ENCODE measurements around the gene C10orf67. TPM values are rescaled to one million over a fixed set of nuclear protein-coding genes. Genes with fewer than 3 reads are reported as not detected.
"Not testable (repeated sequence)": the region's sequence is repeated elsewhere in the genome, so short reads cannot be mapped to it uniquely, and the experiment has no call there.

C10orf67 gene
- total RNA-seq (1 to 10 TPM in 1 of 7 donors, under 1 TPM in 6; 0.13 to 1.0 (median 0.35) TPM), polyA plus RNA-seq (under 1 TPM; 0.08 to 0.25 TPM)
- long read RNA-seq, donor 1, result 0 reads
- long read RNA-seq, donor 2, result 0 reads
- long read RNA-seq, donor 3, result 0 reads

GRCh38 chr10:23344241-23344841 lies at the start of gene C10orf67:
Gene C10orf67 (minus strand): TSS chr10:23344797. CDS start chr10:23344774, 23 bp downstream.
- no peaks in the 10 kb centered on the region for H3K9me3 ChIP-seq

DNA sequence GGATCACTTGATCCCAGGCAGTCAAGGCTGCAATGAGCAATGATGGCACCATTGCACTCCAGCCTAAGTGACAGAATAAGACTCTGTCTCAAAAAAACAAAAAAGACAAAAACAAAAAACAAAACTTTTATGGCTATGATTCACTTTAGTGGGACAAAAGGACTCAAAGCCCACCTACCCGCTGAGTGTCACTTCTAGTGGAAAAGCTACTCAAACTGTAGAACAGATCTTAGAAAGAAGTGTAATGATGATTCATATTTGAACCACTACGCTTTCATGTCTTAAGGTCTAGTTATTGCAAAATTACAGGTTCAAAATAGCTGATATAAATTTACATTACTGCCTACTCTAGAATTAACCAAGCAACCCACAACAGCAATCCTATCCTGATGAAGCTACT lies 47.2 kb upstream of the C10orf67 start:
- intact Hi-C loops (cut with DNase I), result no loop called here
- TF ChIP-seq, protein P1, sequence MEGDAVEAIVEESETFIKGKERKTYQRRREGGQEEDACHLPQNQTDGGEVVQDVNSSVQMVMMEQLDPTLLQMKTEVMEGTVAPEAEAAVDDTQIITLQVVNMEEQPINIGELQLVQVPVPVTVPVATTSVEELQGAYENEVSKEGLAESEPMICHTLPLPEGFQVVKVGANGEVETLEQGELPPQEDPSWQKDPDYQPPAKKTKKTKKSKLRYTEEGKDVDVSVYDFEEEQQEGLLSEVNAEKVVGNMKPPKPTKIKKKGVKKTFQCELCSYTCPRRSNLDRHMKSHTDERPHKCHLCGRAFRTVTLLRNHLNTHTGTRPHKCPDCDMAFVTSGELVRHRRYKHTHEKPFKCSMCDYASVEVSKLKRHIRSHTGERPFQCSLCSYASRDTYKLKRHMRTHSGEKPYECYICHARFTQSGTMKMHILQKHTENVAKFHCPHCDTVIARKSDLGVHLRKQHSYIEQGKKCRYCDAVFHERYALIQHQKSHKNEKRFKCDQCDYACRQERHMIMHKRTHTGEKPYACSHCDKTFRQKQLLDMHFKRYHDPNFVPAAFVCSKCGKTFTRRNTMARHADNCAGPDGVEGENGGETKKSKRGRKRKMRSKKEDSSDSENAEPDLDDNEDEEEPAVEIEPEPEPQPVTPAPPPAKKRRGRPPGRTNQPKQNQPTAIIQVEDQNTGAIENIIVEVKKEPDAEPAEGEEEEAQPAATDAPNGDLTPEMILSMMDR (IDR thresholded peaks at IDR 0.05), result no peak

More at GRCh38 chr10:23344241-23344841, at the start of gene C10orf67:
- TF ChIP-seq POLR2A (IDR thresholded peaks at IDR 0.05) (no peak), EP300 (IDR thresholded peaks at IDR 0.05) (no peak)
- TF ChIP-seq, protein P1 (IDR thresholded peaks at IDR 0.05), result no peak
- H3K27me3 ChIP-seq, result no peaks in the 10 kb centered on the region
- intact Hi-C loops (cut with DNase I), result loop anchor here in 1 of 4 donors (10.0 kb wide), 1 partner anchor 90 kb away; the partner anchor contains the start of gene OTUD1
- peak within 1 kb of the TSS in 1 of 2 donors; percentile 72 for H3K27ac ChIP-seq
- peak; percentile 69 to 79 (median 71) for DNase-seq
- 0 to 1% (median 1%) methylated on average over 31 of the region's 31 CpGs for WGBS, 3 donors
- H3K4me1 ChIP-seq (ENCODE audit: insufficient read depth), result peaks cover 3% of the 10 kb centered on the region
- peak within 1 kb of the TSS; percentile 52 for H3K4me3 ChIP-seq
- H3K36me3 ChIP-seq, result no peaks in the 10 kb centered on the region

GRCh38 chr10:23390809-23391208 lies 46.2 kb upstream of the C10orf67 start:
- TF ChIP-seq, protein P1 (IDR thresholded peaks at IDR 0.05), result no peak
- no peak for TF ChIP-seq EP300 (IDR thresholded peaks at IDR 0.05)
- no peak for TF ChIP-seq POLR2A (IDR thresholded peaks at IDR 0.05)
- intact Hi-C loops (cut with DNase I), result no loop called here
- H3K36me3 ChIP-seq, result no peaks in the 10 kb centered on the region
- no peak overlapping the region for H3K4me3 ChIP-seq
- H3K9me3 ChIP-seq, result no peaks in the 10 kb centered on the region
- no peak for DNase-seq
- H3K4me1 ChIP-seq (ENCODE audit: insufficient read depth), result no peaks in the 10 kb centered on the region
- 87 to 89% (median 87%) methylated on average over 4 of the region's 4 CpGs for WGBS, 3 donors
- H3K27ac ChIP-seq, result no peak overlapping the region
- no peaks in the 10 kb centered on the region for H3K27me3 ChIP-seq

More for the DNA sequence above, 47.2 kb upstream of the C10orf67 start:
- no peaks in the 10 kb centered on the region for H3K36me3 ChIP-seq
- H3K9me3 ChIP-seq, result no peaks in the 10 kb centered on the region
- DNase-seq, result no peak
- no peak overlapping the region for H3K4me3 ChIP-seq
- WGBS, 3 donors, result 72 to 91% (median 87%) methylated on average over 2 of the region's 2 CpGs
- no peak overlapping the region for H3K27ac ChIP-seq
- H3K27me3 ChIP-seq, result no peaks in the 10 kb centered on the region
- no peaks in the 10 kb centered on the region for H3K4me1 ChIP-seq (ENCODE audit: insufficient read depth)

DNA sequence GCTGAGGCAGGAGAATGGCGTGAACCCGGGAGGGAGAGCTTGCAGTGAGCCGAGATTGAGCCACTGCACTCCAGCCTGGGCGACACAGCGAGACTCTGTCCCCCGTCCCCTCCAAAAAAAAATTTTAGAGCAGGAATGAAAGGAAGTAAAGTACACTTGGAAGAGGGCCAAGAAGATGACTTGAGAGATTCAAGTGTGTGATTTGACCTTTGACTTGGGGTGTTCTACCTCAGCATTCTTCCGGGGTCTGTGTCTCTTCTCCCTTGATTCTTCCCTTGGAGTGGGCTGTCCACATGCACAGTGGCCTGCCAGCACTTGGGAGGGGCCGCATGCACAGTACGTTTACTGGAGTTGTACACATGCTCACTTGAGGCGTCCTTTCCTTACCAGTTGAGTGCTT lies 45.8 kb upstream of the C10orf67 start:
- H3K27me3 ChIP-seq; H3K27ac ChIP-seq; H3K4me3 ChIP-seq; intact Hi-C loops (cut with DNase I); H3K9me3 ChIP-seq; H3K36me3 ChIP-seq; H3K4me1 ChIP-seq (ENCODE audit: insufficient read depth); DNase-seq: not testable (repeated sequence)
- WGBS, 3 donors, result 86 to 90% (median 89%) methylated on average over 10 of the region's 10 CpGs

DNA sequence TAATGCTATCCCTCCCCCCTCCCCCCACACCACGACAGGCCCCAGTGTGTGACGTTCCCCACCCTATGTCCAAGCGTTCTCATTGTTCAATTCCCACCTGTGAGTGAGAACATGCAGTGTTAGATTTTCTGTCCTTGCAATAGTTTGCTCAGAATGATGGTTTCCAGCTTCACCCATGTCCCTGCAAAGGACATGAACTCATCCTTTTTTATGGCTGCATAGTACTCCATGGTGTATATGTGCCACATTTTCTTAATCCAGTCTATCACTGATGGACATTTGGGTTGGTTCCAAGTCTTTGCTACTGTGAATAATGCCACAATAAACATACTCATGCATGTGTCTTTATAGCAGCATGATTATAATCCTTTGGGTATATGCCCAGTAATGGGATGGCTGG lies 42.9 kb upstream of the C10orf67 start:
- H3K4me3 ChIP-seq; DNase-seq; intact Hi-C loops (cut with DNase I); H3K36me3 ChIP-seq; H3K4me1 ChIP-seq (ENCODE audit: insufficient read depth); H3K9me3 ChIP-seq; H3K27ac ChIP-seq; H3K27me3 ChIP-seq: not testable (repeated sequence)
- 91 to 98% (median 95%) methylated on average over 3 of the region's 3 CpGs for WGBS, 3 donors
